Measurements from ENCODE around the gene COBLL1.

Gene COBLL1

DNA sequence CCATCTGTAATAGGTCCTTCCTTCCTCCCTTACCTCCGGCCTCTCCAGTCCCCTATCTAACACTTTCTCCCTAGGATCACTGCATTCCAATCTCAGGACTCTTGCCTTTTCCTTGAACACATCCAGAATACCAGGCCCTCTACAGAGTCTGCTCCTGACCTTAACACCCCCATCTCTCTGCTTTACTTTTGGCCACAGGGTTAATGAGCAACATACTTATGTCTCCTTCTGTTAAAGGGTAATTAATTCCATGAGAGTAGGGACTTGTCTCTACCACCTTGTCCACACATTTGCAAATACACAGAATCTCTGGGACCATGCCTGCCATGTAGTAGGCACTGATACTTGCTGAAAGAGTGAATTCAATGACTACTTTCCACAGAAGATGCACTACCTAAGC, 94.9 kb downstream of the COBLL1 start:
- no peak for FAIRE-seq
- TF ChIP-seq POLR2AphosphoS5 (IDR thresholded peaks at IDR 0.05; ENCODE audit: low read depth, low read length) (no peak), TAF1 (IDR thresholded peaks at IDR 0.05; ENCODE audit: borderline replicate concordance, low read depth, low read length) (no peak), POLR2A (IDR thresholded peaks at IDR 0.05; ENCODE audit: low read depth, low read length) (no peak)
- DNase-seq (ENCODE audit: insufficient read length), result no peak

DNA sequence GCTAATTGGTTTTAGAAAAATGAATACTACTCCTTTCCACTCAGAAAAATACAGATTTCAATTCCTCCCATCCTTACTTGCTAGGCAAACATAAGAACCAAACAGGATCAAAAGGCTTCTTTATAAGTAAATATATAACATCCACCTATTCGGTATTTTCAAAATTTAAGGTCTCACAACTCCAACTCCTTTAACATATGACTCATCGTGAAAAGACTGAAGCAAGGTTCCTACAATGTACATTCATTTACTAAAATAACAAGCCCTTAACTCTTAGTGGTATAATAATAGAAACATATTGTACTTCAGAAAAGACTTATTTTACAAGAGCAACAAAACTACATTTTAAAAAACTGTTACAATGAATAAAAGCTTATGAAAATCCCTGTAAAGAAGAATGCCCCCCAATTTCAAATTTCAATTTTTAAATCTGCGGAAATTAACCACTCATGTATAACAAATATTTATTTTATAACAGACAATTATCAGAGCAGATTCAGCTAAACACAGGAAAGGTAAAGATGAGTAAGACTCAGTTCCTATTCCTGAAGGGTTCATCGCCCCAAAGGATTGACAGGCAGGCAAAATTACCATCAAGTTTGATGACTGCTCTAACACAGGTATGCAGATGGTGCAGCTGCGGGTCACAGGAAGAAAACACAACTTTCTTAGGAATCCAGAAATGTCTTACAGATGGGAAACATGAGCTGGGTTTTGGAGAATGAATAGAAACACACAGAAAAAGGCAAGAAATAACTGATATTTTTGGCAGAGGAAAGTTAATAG, 96.4 kb downstream of the COBLL1 start:
- DNase-seq (ENCODE audit: insufficient read length) (no peak), FAIRE-seq (no peak)
- TF ChIP-seq POLR2A (IDR thresholded peaks at IDR 0.05; ENCODE audit: low read depth, low read length) (no peak), POLR2AphosphoS5 (IDR thresholded peaks at IDR 0.05; ENCODE audit: low read depth, low read length) (no peak), TAF1 (IDR thresholded peaks at IDR 0.05; ENCODE audit: borderline replicate concordance, low read depth, low read length) (no peak)

DNA sequence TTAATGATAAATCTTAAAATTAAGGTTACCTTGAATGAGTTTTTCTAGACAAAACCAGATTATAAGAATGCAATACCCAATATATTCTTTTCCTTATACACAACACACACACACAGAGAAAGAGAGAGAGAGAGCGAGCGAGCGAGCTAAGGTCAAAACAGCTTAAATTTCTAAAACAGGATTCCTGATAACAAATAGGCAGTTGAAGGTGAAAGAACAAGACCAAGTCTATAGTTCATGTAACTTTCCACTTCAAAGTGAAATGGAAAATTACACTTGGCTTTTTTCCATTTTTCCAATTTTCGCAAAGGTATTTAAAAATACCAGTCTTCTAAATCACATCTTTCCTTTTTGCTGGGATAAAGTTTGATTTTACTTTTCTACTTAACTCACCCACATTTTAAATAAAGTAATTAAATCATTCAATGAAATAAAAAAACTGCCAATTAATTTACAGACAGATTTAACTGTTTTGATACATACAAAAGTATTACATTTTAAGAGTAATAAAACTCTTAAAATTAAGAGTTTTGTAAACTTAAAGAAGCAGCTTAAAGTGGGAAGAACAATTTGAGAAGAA, 98.8 kb downstream of the COBLL1 start:
- no peak for TF ChIP-seq TAF1 (IDR thresholded peaks at IDR 0.05; ENCODE audit: borderline replicate concordance, low read depth, low read length)
- no peak for TF ChIP-seq POLR2AphosphoS5 (IDR thresholded peaks at IDR 0.05; ENCODE audit: low read depth, low read length)
- TF ChIP-seq POLR2A (IDR thresholded peaks at IDR 0.05; ENCODE audit: low read depth, low read length), result no peak
- DNase-seq (ENCODE audit: insufficient read length) (no peak), FAIRE-seq (no peak)

DNA sequence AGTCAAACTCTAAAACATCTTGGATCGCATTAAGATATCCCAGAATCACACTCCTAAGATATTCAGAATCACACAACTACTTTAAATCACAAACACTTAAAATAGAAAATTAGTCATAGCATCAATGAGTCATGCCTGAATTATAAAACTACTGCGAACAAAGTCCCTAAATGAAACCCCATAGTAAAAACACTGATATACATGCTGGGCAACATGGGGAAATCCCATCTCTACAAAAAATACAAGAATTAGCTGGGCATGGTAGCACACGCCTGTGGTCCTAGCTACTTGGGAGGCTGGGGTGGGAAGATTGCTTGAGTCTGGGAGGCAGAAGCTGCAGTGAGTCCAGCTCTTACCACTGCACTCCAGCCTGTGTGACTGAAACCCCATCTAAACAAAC, 101.7 kb downstream of the COBLL1 start:
- no peak for DNase-seq (ENCODE audit: insufficient read length)
- no peak for FAIRE-seq
- TF ChIP-seq POLR2A (IDR thresholded peaks at IDR 0.05; ENCODE audit: low read depth, low read length) (no peak), POLR2AphosphoS5 (IDR thresholded peaks at IDR 0.05; ENCODE audit: low read depth, low read length) (no peak), TAF1 (IDR thresholded peaks at IDR 0.05; ENCODE audit: borderline replicate concordance, low read depth, low read length) (no peak)

DNA sequence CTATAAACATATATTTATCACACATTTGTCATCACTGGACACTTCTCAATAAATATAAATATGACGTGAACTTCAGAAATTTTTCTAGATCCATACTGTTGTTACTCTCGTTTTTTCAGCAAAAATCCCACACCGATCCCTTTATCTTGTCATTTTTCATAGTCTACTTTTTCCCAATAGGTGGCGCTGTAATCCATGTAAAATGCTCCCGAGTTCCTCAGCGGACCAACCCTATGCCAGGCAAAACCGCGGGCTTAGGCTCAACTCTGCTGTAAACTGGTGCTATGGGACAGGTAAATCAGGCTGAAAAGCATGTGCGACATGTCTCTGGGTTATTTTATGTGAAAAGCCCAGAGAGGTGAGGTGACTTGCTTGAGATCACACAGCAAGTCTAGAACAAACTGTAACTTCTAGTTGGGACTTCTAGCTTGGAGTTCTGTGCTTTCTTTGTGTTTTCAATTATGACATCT, 104.0 kb downstream of the COBLL1 start:
- TF ChIP-seq POLR2AphosphoS5 (IDR thresholded peaks at IDR 0.05; ENCODE audit: low read depth, low read length), result no peak
- TF ChIP-seq POLR2A (IDR thresholded peaks at IDR 0.05; ENCODE audit: low read depth, low read length), result no peak
- no peak for TF ChIP-seq TAF1 (IDR thresholded peaks at IDR 0.05; ENCODE audit: borderline replicate concordance, low read depth, low read length)
- FAIRE-seq, result peak; percentile 30
- no peak for DNase-seq (ENCODE audit: insufficient read length)

DNA sequence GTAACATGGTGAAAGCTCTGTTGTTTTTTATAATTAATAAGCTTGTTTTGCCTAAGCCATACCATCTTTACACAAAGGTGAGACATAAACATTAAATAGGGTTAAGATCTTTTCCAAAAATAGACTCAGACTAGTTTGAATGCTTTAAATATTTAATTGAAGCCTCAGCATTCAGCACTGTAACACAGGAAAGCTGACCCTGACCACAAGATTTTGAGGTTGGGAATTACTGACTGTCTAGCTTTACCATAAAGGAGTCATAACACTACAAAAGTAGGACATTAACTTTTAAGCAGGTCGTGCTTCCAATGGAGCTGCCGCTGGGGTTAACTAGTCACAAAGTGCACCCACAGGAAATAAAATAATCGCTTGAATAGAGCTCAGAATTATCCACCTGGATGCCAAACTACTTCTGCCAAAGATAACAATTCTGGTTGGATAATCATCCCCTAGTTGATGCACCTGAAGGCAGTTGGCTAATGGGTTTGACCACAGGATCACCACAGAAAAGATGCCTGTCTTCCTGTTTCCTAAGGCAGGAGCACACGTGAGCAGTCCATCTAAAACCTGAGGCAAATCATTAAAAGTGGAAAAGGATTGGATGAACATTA, 106.2 kb downstream of the COBLL1 start:
- DNase-seq (ENCODE audit: insufficient read length), result no peak
- no peak for FAIRE-seq
- no peak for TF ChIP-seq TAF1 (IDR thresholded peaks at IDR 0.05; ENCODE audit: borderline replicate concordance, low read depth, low read length)
- TF ChIP-seq POLR2A (IDR thresholded peaks at IDR 0.05; ENCODE audit: low read depth, low read length), result no peak
- TF ChIP-seq POLR2AphosphoS5 (IDR thresholded peaks at IDR 0.05; ENCODE audit: low read depth, low read length), result no peak

DNA sequence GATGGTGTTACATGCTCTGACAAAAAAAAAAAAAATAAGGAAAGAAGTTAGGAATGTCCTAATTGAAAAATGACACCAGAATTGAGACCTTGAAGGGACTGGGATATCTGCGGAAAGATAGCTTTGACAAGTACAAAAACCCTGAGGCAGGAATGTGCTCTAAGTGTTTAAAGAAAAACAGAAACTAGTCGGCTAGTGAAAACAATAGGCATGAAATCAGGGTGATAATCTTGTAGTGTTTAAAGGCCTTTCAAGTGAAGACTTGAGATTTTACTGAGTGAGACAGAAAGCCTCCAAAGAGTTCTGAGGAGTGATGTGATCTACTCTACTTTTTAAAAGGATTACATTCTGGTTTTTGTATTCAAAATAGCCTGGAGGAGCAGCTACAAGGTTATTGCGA, 107.4 kb downstream of the COBLL1 start:
- TF ChIP-seq TAF1 (IDR thresholded peaks at IDR 0.05; ENCODE audit: borderline replicate concordance, low read depth, low read length) (no peak), POLR2AphosphoS5 (IDR thresholded peaks at IDR 0.05; ENCODE audit: low read depth, low read length) (no peak), POLR2A (IDR thresholded peaks at IDR 0.05; ENCODE audit: low read depth, low read length) (no peak)
- DNase-seq (ENCODE audit: insufficient read length) (no peak), FAIRE-seq (no peak)

DNA sequence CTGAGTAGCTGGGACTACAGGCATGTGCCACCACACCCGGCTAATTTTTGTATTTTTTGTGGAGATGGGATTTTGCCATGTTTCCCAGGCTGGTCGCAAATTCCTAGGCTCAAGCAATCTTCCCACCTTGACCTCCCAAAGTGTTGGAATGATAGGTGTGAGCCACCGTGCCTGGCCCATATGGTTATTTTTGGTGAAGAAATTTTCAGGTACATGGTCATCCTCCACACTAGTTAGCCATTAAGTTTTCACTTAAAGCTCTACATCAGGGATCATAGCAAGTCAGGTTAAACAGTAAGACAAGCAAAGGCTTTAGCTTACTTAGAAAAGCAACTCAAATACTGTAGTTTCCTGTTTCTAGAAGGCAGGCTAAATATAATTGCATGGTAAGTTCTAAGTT, 116.1 kb downstream of the COBLL1 start:
- no peak for DNase-seq (ENCODE audit: insufficient read length)
- no peak for FAIRE-seq
- TF ChIP-seq POLR2A (IDR thresholded peaks at IDR 0.05; ENCODE audit: low read depth, low read length) (no peak), TAF1 (IDR thresholded peaks at IDR 0.05; ENCODE audit: borderline replicate concordance, low read depth, low read length) (no peak), POLR2AphosphoS5 (IDR thresholded peaks at IDR 0.05; ENCODE audit: low read depth, low read length) (no peak)

DNA sequence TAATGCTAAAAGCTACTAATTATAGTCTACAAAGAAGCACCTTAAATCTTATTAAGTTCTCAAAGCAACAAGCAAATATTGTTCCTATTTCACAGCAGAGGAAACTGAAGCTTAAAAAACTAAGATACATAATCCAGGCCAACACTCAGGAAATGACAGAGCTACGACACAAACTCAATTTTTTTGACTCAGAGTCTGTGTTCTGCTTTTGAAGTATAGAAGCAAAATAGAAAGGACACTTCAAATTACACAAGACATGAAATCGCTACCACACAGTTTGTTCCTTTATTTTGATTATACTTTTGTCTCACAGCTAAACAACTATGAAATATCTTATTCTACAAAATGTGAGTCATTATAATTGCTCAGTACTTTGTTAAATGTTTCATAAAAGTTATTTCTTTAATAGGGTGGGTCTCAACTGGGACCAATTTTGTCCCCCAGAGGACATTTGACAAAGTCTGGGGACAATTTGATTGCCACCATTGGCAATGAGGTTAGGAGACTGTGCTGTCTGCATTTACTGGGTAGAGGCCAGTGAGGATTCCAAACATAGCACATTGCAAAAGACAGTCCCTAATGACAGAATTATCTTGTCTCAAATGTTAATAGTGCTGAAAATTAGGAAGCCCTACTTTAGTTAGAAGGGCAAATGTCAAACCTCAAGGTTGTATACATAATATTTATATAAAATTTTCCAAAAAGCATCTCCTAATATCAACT, 118.8 kb downstream of the COBLL1 start:
- TF ChIP-seq TAF1 (IDR thresholded peaks at IDR 0.05; ENCODE audit: borderline replicate concordance, low read depth, low read length) (no peak), POLR2A (IDR thresholded peaks at IDR 0.05; ENCODE audit: low read depth, low read length) (no peak)
- DNase-seq (ENCODE audit: insufficient read length) (no peak), FAIRE-seq (no peak)

DNA sequence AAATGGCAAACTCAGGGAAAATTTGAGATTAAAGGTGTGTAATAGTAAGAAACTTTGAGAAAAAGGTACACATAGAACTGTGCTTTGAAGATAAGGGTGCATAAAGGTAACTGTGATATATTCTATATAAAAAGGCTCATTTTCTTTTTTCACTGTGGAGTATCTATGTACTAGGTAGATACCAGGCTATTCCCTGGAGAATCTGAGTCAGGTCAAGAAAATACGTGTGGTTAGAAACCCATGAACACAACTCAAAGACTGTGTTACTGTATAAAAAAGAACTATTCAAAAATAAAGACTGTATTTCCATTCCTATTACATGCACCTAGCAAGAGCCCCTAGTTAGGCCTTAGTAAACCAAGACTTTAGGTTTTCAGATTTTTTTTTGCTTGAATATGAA, 120.2 kb downstream of the COBLL1 start:
- DNase-seq (ENCODE audit: insufficient read length) (no peak), FAIRE-seq (no peak)
- TF ChIP-seq POLR2A (IDR thresholded peaks at IDR 0.05; ENCODE audit: low read depth, low read length) (no peak), TAF1 (IDR thresholded peaks at IDR 0.05; ENCODE audit: borderline replicate concordance, low read depth, low read length) (no peak), POLR2AphosphoS5 (IDR thresholded peaks at IDR 0.05; ENCODE audit: low read depth, low read length) (no peak)

All from GM12892 (cell line).